ENCODE results near the gene TCF7L1. TPM values are rescaled to one million over a fixed set of nuclear protein-coding genes. Genes with fewer than 3 reads are reported as not detected.
"Not testable (repeated sequence)": the region's sequence is repeated elsewhere in the genome, so short reads cannot be mapped to it uniquely, and the experiment has no call there.

TCF7L1 gene
- total RNA-seq, 8 experiments from 2014 or later: 1.4 to 10.1 (median 3.4) TPM

GRCh38 chr2:85199698-85200097 is 66.5 kb downstream of the TCF7L1 start:
- ATAC-seq (replicated peaks in 6 of 8): peak in 4 of 8 experiments; percentile 25 to 86 (median 44)
- WGBS, 10 experiments: 32 to 100% (median 57%) methylated on average over 1 to 3 of the region's 3 CpGs; no CpG with 5 or more reads in 1 of the 10 experiments
- H3K4me1 ChIP-seq (replicated peaks in 1 of 2): peaks cover 0 to 8% of the 10 kb centered on the region in 2 donors
- H3K27ac ChIP-seq: no peak overlapping the region
- no peak overlapping the region for H3K4me3 ChIP-seq
- in situ Hi-C loops (cut with MboI; ENCODE audit: low pct_unique_long_range_greater_than_20kb in 2 of 9, low sequenced_read_pairs in 9 of 9, unreplicated experiment in 9 of 9): no loop called here

GRCh38 chr2:85209887-85210286 is 76.7 kb downstream of the TCF7L1 start:
- peak in 3 of 8 experiments; percentile 39 to 96 (median 86) for ATAC-seq (replicated peaks in 6 of 8)
- H3K4me3 ChIP-seq: no peak overlapping the region
- no peak overlapping the region for H3K27ac ChIP-seq
- WGBS, 10 experiments: 40 to 86% (median 83%) methylated on average over 1 of the region's 1 CpG; no CpG with 5 or more reads in 7 of the 10 experiments
- in situ Hi-C loops (cut with MboI; ENCODE audit: low pct_unique_long_range_greater_than_20kb in 2 of 9, low sequenced_read_pairs in 9 of 9, unreplicated experiment in 9 of 9): no loop called here
- peaks cover 0 to 21% of the 10 kb centered on the region in 2 donors for H3K4me1 ChIP-seq (replicated peaks in 1 of 2)

GRCh38 chr2:85210511-85210910 is 77.3 kb downstream of the TCF7L1 start:
- peaks cover 5 to 26% of the 10 kb centered on the region in 2 donors for H3K4me1 ChIP-seq (replicated peaks in 1 of 2)
- WGBS, 10 experiments: 55 to 100% (median 93%) methylated on average over 1 to 4 of the region's 7 CpGs; no CpG with 5 or more reads in 2 of the 10 experiments
- no peak overlapping the region for H3K4me3 ChIP-seq

GRCh38 chr2:85211606-85212005 is 78.4 kb downstream of the TCF7L1 start:
- ATAC-seq (replicated peaks in 6 of 8); in situ Hi-C loops (cut with MboI; ENCODE audit: low pct_unique_long_range_greater_than_20kb in 2 of 9, low sequenced_read_pairs in 9 of 9, unreplicated experiment in 9 of 9); H3K4me3 ChIP-seq; H3K27ac ChIP-seq: not testable (repeated sequence)
- peaks cover 14 to 35% of the 10 kb centered on the region in 2 donors for H3K4me1 ChIP-seq (replicated peaks in 1 of 2)
- 80 to 100% (median 98%) methylated on average over 1 to 6 of the region's 9 CpGs; no CpG with 5 or more reads in 5 of the 10 experiments for WGBS, 10 experiments

More at GRCh38 chr2:85210511-85210910, 77.3 kb downstream of the TCF7L1 start:
- ATAC-seq (replicated peaks in 6 of 8): no peak
- no peak overlapping the region for H3K27ac ChIP-seq
- in situ Hi-C loops (cut with MboI; ENCODE audit: low pct_unique_long_range_greater_than_20kb in 2 of 9, low sequenced_read_pairs in 9 of 9, unreplicated experiment in 9 of 9): no loop called here

GRCh38 chr2:85212841-85213240 is 79.6 kb downstream of the TCF7L1 start:
- Histone ChIP-seq H3K27ac (no peak overlapping the region), H3K4me3 (no peak overlapping the region), H3K4me1 (replicated peaks in 1 of 2) (peaks cover 27 to 46% of the 10 kb centered on the region in 2 donors)
- WGBS, 10 experiments: 50 to 100% (median 74%) methylated on average over 1 to 2 of the region's 3 CpGs; no CpG with 5 or more reads in 6 of the 10 experiments
- ATAC-seq (replicated peaks in 6 of 8): no peak
- in situ Hi-C loops (cut with MboI; ENCODE audit: low pct_unique_long_range_greater_than_20kb in 2 of 9, low sequenced_read_pairs in 9 of 9, unreplicated experiment in 9 of 9): no loop called here

DNA sequence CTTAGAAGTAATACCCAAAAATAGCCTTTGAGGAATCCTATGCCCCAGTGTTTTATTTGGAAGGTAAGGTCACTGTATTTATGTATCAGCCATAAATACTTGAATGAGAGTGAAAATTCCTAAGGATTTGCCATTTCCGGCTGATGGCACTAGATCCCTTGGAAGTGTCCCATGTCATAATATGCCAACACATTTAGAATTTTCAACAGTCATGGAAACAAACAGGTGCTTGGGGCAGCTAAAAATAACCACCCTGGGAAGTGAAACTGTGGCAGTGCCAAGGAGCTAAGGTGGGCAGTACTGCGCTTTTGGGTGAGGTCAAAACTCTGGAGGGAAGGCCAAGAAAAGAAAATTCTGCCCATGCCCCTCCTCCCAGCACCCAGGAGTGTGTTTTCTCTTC is 80.2 kb downstream of the TCF7L1 start:
- Histone ChIP-seq H3K4me3 (no peak overlapping the region), H3K27ac (no peak overlapping the region), H3K4me1 (replicated peaks in 1 of 2) (peaks cover 28 to 46% of the 10 kb centered on the region in 2 donors)
- in situ Hi-C loops (cut with MboI; ENCODE audit: low pct_unique_long_range_greater_than_20kb in 2 of 9, low sequenced_read_pairs in 9 of 9, unreplicated experiment in 9 of 9): no loop called here
- no peak for ATAC-seq (replicated peaks in 6 of 8)
- WGBS, 10 experiments: 83 to 100% (median 100%) methylated on average over 1 to 2 of the region's 2 CpGs; no CpG with 5 or more reads in 2 of the 10 experiments

DNA sequence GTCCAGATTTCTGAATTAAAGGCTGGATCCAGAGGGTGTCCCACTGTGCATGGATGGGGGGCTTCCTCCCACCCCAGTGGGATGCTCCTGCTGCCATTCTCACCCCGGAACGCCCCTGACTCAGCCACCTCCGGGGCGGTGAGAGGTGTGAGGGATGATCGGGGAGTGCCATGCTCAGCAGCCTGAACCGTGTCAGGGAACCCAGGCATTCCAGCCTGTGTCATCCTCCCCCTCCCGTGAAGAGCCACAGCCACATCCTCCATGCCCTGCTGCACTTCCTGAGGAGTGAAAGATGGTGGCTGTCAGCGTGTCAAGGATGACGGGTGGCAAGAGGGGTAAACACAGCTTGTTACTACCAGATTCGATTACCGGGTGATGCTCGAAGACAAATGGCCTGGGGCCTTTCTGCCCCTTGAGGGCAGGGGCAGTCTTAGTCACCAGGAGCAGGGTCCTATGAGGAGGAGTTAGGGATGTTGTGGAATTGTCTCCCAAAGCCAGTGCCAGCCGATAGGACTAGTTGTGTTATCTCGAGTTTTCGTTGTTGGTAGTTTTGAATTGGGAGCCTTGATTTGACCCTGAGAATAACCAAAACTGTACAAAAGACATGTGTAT is 80.8 kb downstream of the TCF7L1 start:
- peaks cover 28 to 46% of the 10 kb centered on the region in 2 donors for H3K4me1 ChIP-seq (replicated peaks in 1 of 2)
- H3K27ac ChIP-seq: no peak overlapping the region
- no peak overlapping the region for H3K4me3 ChIP-seq
- in situ Hi-C loops (cut with MboI; ENCODE audit: low pct_unique_long_range_greater_than_20kb in 2 of 9, low sequenced_read_pairs in 9 of 9, unreplicated experiment in 9 of 9): no loop called here
- ATAC-seq (replicated peaks in 6 of 8): no peak
- WGBS, 10 experiments: 73 to 100% (median 91%) methylated on average over 1 to 9 of the region's 15 CpGs; no CpG with 5 or more reads in 1 of the 10 experiments

GRCh38 chr2:85215081-85215447 is 81.9 kb downstream of the TCF7L1 start:
- WGBS, 10 experiments: 17 to 80% (median 30%) methylated on average over 1 to 6 of the region's 9 CpGs; no CpG with 5 or more reads in 2 of the 10 experiments
- in situ Hi-C loops (cut with MboI; ENCODE audit: low pct_unique_long_range_greater_than_20kb in 2 of 9, low sequenced_read_pairs in 9 of 9, unreplicated experiment in 9 of 9): no loop called here
- H3K27ac ChIP-seq: peak overlapping the region in 1 of 2 donors; percentile 41
- peak in 2 of 8 experiments; percentile 28 to 42 for ATAC-seq (replicated peaks in 6 of 8)
- peaks cover 28 to 46% of the 10 kb centered on the region in 2 donors for H3K4me1 ChIP-seq (replicated peaks in 1 of 2)
- H3K4me3 ChIP-seq: no peak overlapping the region

- Histone ChIP-seq H3K4me1 (replicated peaks in 1 of 2) (peaks cover 28 to 46% of the 10 kb centered on the region in 2 donors), H3K4me3 (peak overlapping the region in 2 of 5 donors; percentile 6 to 18), H3K27ac (peak overlapping the region; percentile 75 to 85)
- 0 to 11% (median 7%) methylated on average over 1 to 6 of the region's 18 CpGs; no CpG with 5 or more reads in 6 of the 10 experiments for WGBS, 10 experiments
- in situ Hi-C loops (cut with MboI; ENCODE audit: low pct_unique_long_range_greater_than_20kb in 2 of 9, low sequenced_read_pairs in 9 of 9, unreplicated experiment in 9 of 9): no loop called here
- peak; percentile 80 to 89 (median 84) for ATAC-seq (replicated peaks in 6 of 8)
Measured at GRCh38 chr2:85215448-85216401, 82.5 kb downstream of the TCF7L1 start.

GRCh38 chr2:85216927-85217326 is 83.7 kb downstream of the TCF7L1 start:
- Histone ChIP-seq H3K4me1 (replicated peaks in 1 of 2) (peaks cover 28 to 46% of the 10 kb centered on the region in 2 donors), H3K27ac (peak overlapping the region; percentile 75 to 85), H3K4me3 (no peak overlapping the region)
- 0 to 100% (median 64%) methylated on average over 1 to 3 of the region's 4 CpGs; no CpG with 5 or more reads in 3 of the 10 experiments for whole genome bisulfite sequencing, 10 experiments
- in situ Hi-C loops (cut with MboI; ENCODE audit: low pct_unique_long_range_greater_than_20kb in 2 of 9, low sequenced_read_pairs in 9 of 9, unreplicated experiment in 9 of 9): no loop called here
- ATAC-seq (replicated peaks in 6 of 8): no peak

DNA sequence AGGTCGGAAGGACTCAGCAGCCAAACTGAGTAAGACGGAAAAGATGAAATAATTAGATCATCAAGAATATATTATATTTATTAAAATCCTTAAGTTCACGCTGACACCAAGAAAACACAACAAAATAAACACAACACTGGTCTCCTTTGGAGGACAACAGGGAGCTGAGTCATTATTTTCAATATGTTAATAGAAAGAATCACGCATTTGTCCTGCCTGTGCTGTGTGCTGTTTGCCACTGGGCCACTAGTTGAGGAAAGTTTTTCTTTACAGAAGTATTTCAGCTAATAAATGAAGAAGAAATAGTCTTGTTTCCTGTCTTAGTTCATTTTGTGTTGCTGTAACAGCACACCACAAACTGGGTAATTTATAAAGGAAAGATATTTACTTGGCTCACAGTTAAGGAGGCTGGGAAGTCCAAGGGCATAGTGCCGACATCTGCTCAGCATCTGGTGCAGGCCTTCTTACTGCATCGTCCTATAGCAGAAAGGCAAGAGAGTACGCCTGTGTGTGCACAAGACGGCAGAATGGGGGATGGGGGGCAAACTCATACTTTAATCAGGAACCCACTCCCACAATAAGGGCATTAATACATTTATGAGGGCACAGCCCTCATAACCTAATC is 88.0 kb downstream of the TCF7L1 start:
- WGBS, 10 experiments: 10 to 100% (median 88%) methylated on average over 1 to 8 of the region's 8 CpGs
- peak in 3 of 8 experiments; percentile 95 to 99 (median 97) for ATAC-seq (replicated peaks in 6 of 8)
- Histone ChIP-seq H3K4me1 (replicated peaks in 1 of 2) (peaks cover 15 to 18% of the 10 kb centered on the region in 2 donors), H3K4me3 (no peak overlapping the region), H3K27ac (no peak overlapping the region)
- in situ Hi-C loops (cut with MboI; ENCODE audit: low pct_unique_long_range_greater_than_20kb in 2 of 9, low sequenced_read_pairs in 9 of 9, unreplicated experiment in 9 of 9): no loop called here

DNA sequence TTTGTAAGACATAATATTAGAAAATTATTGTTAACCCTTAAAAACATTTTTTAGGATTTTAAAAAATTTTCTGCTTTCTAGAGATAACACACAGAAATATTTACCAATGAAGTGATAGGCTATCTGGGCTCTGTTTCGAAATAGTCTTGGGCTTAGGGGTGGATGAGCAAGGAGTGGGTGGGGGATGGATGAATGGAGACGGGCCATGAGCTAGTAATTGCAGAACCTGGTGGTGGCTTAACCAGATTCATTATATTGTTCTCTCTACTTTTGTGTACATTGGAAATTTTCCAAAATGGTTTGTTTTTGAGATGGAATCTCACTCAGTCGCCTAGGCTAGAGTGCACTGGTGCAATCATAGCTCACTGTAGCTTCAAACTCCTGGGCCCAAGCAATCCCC is 89.6 kb downstream of the TCF7L1 start:
- in situ Hi-C loops (cut with MboI; ENCODE audit: low pct_unique_long_range_greater_than_20kb in 2 of 9, low sequenced_read_pairs in 9 of 9, unreplicated experiment in 9 of 9): no loop called here
- H3K27ac ChIP-seq: no peak overlapping the region
- H3K4me3 ChIP-seq: no peak overlapping the region
- no peak for ATAC-seq (replicated peaks in 6 of 8)
- peaks cover 0 to 2% of the 10 kb centered on the region in 2 donors for H3K4me1 ChIP-seq (replicated peaks in 1 of 2)
- 6 to 100% (median 88%) methylated on average over 1 to 3 of the region's 3 CpGs; no CpG with 5 or more reads in 1 of the 10 experiments for WGBS, 10 experiments

All from motor neuron (in vitro differentiated cells).